ENCODE measurements around the gene PCDHB2.
"Not testable (repeated sequence)": the region's sequence is repeated elsewhere in the genome, so short reads cannot be mapped to it uniquely, and the experiment has no call there.

PCDHB2 gene

GRCh38 chr5:141094481-141095262, at the start of gene PCDHB2:
Gene PCDHB2, plus strand, starts transcription at chr5:141094615. Its CDS starts 176 bp downstream, at chr5:141094791.
- in situ Hi-C loops (cut with MboI; ENCODE audit: low sequenced_read_pairs), result no loop called here

DNA sequence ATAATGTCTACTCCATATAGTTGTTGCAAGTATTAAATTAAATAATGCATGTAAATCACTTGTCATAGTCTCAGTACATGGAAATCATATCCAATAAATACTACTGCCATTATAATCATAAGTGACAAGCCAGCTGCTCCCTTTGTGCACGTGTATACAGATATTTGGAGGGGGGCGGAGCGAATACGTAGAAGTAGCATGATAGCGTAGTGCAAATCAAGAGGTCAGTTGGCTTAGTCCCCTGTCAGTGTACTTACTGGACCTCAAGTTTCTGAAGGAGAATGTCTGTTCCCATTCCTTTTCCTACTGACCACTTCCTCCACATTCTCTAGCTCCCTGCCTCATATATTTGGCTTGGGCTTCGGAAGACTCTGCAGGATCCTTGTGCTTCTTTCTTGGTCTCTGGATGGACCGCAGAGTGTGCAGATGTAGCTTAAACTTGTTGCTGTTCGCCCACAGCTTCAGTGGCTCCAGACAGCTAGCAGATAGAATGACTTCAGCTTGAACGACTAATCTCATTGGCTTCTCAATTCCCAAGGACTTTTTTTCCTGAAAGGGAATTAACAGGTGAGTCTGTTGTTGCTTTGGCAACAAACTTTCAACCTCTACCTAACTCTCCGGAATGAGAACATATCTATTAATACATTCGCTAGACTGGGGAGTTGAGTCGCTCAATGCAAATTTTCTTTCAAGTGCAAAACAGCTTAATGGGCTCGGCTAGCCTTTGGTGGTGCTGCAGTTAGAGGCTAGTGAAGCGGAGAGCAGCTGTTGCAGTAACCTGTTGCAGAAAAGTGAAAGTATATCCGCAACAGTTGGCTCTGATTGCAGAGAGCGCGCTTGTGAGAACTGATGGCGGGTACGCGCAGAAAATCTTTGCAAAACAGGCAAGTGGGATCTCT, 43.5 kb upstream of the PCDHB2 start, which contains the start of gene PCDHB1:
Gene PCDHB1, plus strand, starts transcription at position 753 of the 899 bp plus-strand sequence. Its CDS starts 97 bp downstream, at position 850.
- in situ Hi-C loops (cut with MboI; ENCODE audit: low sequenced_read_pairs), result no loop called here

DNA sequence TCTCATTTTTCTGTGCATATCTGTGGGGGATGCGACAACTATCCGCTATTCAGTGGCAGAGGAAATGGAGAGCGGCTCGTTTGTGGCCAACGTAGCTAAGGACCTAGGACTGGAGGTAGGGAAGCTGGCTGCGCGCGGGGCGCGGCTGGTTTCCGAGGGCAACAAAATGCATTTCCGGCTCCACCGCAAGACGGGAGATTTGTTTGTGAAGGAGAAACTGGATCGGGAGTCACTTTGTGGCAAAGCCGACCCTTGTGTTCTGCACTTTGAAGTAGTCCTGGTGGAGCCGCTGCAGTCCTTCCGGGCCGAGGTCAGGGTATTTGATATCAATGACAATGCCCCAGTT, 42.9 kb upstream of the PCDHB2 start:
- in situ Hi-C loops (cut with MboI; ENCODE audit: low sequenced_read_pairs), result no loop called here

GRCh38 chr5:141077826-141078225, 16.6 kb upstream of the PCDHB2 start:
- in situ Hi-C loops (cut with MboI; ENCODE audit: low sequenced_read_pairs), result no loop called here

DNA sequence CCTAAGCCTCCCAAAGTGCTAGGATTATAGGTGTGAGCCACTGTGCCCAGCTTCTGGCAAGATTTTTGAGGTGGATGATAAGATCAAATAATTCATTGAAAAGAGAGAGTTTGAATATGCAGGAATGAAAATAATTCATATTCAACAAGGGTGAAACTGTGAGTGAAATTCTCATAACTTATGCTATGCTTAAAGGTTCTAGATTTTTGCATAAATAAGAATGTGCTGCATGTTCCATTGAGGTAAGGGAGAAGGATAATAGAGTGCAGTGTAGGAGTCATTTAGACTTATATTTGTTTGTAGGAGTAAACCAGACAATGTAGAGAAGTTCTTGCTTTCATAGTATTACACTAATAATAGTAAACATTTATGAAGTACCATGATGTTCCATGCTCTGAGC, 12.2 kb upstream of the PCDHB2 start:
- in situ Hi-C loops (cut with MboI; ENCODE audit: low sequenced_read_pairs), result no loop called here

GRCh38 chr5:141084487-141084989, 9.9 kb upstream of the PCDHB2 start:
- in situ Hi-C loops (cut with MboI; ENCODE audit: low sequenced_read_pairs), result no loop called here

- in situ Hi-C loops (cut with MboI; ENCODE audit: low sequenced_read_pairs), result no loop called here
Measured at GRCh38 chr5:141095263-141095641, 837 bp downstream of the PCDHB2 start.

DNA sequence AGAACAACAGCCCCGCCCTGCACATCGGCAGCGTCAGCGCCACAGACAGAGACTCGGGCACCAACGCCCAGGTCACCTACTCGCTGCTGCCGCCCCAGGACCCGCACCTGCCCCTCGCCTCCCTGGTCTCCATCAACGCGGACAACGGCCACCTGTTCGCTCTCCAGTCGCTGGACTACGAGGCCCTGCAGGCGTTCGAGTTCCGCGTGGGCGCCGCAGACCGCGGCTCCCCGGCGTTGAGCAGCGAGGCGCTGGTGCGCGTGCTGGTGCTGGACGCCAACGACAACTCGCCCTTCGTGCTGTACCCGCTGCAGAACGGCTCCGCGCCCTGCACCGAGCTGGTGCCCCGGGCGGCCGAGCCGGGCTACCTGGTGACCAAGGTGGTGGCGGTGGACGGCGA, 1.8 kb downstream of the PCDHB2 start:
- in situ Hi-C loops (cut with MboI; ENCODE audit: low sequenced_read_pairs), result not testable (repeated sequence)

- in situ Hi-C loops (cut with MboI; ENCODE audit: low sequenced_read_pairs), result not testable (repeated sequence)
Measured at GRCh38 chr5:141096586-141096985, 2.2 kb downstream of the PCDHB2 start.

GRCh38 chr5:141100243-141100805, 5.9 kb downstream of the PCDHB2 start, which contains the start of gene PCDHB3:
Gene PCDHB3, plus strand, starts transcription at chr5:141100473. Its CDS starts 177 bp downstream, at chr5:141100650.
- in situ Hi-C loops (cut with MboI; ENCODE audit: low sequenced_read_pairs), result no loop called here

DNA sequence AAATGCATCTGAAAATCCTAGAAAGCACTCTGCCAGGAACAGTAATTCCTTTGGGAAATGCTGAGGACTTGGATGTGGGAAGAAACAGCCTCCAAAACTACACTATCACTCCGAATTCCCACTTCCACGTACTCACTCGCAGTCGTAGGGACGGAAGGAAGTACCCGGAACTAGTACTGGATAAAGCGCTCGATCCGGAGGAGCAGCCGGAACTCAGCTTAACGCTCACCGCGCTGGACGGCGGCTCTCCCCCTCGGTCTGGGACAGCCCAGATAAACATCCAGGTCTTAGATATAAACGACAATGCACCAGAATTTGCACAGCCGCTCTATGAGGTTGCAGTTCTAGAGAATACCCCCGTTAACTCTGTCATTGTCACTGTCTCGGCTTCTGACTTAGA, 6.6 kb downstream of the PCDHB2 start:
- in situ Hi-C loops (cut with MboI; ENCODE audit: low sequenced_read_pairs), result no loop called here

- in situ Hi-C loops (cut with MboI; ENCODE audit: low sequenced_read_pairs), result not testable (repeated sequence)
Measured at GRCh38 chr5:141102070-141102469, 7.7 kb downstream of the PCDHB2 start.

DNA sequence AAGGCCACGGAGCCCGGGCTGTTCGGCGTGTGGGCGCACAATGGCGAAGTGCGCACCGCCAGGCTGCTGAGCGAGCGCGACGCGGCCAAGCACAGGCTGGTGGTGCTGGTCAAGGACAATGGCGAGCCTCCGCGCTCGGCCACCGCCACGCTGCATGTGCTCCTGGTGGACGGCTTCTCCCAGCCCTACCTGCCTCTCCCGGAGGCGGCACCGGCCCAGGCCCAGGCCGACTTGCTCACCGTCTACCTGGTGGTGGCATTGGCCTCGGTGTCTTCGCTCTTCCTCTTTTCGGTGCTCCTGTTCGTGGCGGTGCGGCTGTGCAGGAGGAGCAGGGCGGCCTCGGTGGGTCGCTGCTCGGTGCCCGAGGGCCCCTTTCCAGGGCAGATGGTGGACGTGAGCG, 8.1 kb downstream of the PCDHB2 start:
- in situ Hi-C loops (cut with MboI; ENCODE audit: low sequenced_read_pairs), result not testable (repeated sequence)

DNA sequence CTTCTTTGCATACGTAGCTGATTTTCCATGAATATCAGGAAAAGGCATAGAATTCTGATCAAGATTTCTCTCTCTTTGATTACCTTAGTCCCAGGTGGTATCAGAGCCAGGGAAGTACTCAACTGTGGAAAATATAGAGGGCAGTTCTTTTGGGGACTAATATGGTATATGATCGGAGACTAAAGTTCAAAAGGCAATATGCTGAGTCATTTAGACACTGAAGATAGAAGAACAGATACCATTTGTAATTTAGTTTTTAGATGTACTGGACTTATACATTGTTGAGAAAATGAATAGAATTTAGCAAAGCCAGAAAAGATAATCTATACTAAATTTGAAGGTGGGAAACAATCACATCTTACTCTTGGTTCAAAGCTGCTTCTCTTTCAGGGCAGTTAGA, 10.9 kb downstream of the PCDHB2 start:
- in situ Hi-C loops (cut with MboI; ENCODE audit: low sequenced_read_pairs), result no loop called here

- in situ Hi-C loops (cut with MboI; ENCODE audit: low sequenced_read_pairs), result no loop called here
Measured at GRCh38 chr5:141119250-141119649, 24.8 kb downstream of the PCDHB2 start.

DNA sequence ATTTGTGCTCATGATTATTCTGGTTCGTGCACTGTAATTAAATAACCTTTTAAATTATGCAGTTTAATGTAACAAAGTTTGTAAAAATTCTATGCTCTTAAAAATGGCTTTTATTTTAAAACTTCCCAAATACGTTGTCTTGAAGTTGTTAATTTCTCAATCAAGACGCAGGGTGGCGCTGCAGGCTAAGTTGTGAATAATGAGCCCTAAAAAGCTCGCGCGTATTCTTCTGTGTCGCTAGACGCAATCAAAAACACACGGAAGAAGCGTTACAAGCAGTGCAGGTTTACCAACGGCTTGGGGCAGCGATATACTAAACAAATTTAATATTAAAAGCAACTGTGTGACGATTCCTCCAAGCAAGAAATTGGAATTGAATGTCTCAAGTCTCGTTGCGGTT, 27.1 kb downstream of the PCDHB2 start, which contains the start of gene PCDHB4:
Gene PCDHB4, plus strand, starts transcription at position 256 of the 400 bp plus-strand sequence. CDS start 181 bp downstream, outside the sequence.
- in situ Hi-C loops (cut with MboI; ENCODE audit: low sequenced_read_pairs), result no loop called here

GRCh38 chr5:141121985-141122384, 27.6 kb downstream of the PCDHB2 start:
- in situ Hi-C loops (cut with MboI; ENCODE audit: low sequenced_read_pairs), result no loop called here

GRCh38 chr5:141123396-141124135, 29.2 kb downstream of the PCDHB2 start:
- in situ Hi-C loops (cut with MboI; ENCODE audit: low sequenced_read_pairs), result not testable (repeated sequence)

DNA sequence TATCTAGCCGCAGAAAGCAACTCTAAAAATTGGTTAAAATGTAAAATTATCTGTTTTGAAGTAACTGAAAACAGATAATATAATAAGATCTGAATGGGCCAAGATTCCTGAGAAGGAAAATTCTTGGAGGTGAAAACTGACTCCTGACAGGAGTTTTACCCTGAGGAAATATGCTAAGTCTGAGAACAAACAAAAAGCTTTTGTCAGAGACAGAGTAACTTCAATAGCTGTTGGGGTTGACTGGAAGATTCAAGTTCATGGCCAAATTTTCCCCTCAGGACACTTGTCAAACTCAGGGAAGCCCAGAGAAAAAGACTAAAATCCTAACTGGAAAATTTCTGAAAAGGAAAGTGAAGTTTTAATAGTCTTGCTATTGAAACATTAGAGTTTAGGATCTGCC, 32.9 kb downstream of the PCDHB2 start:
- in situ Hi-C loops (cut with MboI; ENCODE audit: low sequenced_read_pairs), result no loop called here

DNA sequence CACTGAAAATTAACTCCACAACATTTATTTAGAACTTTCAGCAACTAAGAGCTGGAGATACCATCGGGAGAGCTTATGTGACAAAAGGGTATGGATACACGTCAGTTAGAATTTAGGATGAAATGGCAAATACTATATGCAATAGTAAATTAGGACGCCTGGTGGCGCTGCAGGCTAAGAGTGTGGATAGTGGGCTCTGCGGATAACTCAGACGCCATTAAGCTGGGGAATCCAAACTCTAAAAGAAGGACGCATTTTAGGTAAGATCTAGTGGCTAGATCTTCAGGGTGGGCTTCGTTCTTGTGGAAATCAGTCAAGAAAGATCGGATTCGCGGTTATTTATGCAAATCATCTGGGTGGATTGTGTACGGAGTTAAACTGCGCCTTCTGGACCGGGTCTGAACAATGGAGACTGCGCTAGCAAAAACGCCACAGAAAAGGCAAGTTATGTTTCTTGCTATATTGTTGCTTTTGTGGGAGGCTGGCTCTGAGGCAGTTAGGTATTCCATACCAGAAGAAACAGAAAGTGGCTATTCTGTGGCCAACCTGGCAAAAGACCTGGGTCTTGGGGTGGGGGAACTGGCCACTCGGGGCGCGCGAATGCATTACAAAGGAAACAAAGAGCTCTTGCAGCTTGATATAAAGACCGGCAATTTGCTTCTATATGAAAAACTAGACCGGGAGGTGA, 40.8 kb downstream of the PCDHB2 start, which contains the start of gene PCDHB5:
Gene PCDHB5, plus strand, starts transcription at position 177 of the 688 bp plus-strand sequence. Its CDS starts 229 bp downstream, at position 406.
- in situ Hi-C loops (cut with MboI; ENCODE audit: low sequenced_read_pairs), result no loop called here

Measured in HL-60/S4 (cell line).